Gastrocnemius medialis (tissue), 4 donors: Measurements from ENCODE around the gene SURF2. TPM values are rescaled to one million over a fixed set of nuclear protein-coding genes. Genes with fewer than 3 reads are reported as not detected.

Source experiments
- ATAC-seq, 2 donors: fragments of 150-250 bp; one replicate each; pipeline ENCODE4 v1.9.1; 2016
- DNase-seq, 2 donors: peaks; one replicate each; pipeline ENCODE4 v3.0.0-alpha.2; 2019
- H3K27ac ChIP-seq, 4 donors: fragments of 200-600 bp; sonication (generic); 1 replicate in 1 of 4; 2 replicates in 3 of 4; pipeline ENCODE4 v1.5.1; 2016 to 2018; ENCODE audit warnings: mild to moderate bottlenecking in 2 of 4, moderate library complexity in 1 of 4
- H3K27me3 ChIP-seq, 3 donors: fragments of 200-600 bp; sonication (generic) in 2 of 3; 1 replicate in 1 of 3; 2 replicates in 2 of 3; pipeline versions ENCODE4 v1.5.1 to v1.6.0; 2016 to 2019; ENCODE audit warnings: mild to moderate bottlenecking in 1 of 3, moderate library complexity in 1 of 3
- H3K36me3 ChIP-seq, 2 donors: fragments of 200-600 bp; sonication (generic) in 1 of 2; one replicate each; pipeline ENCODE4 v1.5.1; 2017 to 2018
- H3K4me1 ChIP-seq, 2 donors: fragments of 200-600 bp; sonication (generic) in 1 of 2; one replicate each; pipeline ENCODE4 v1.5.1; 2016 to 2017; ENCODE audit warnings: mild to moderate bottlenecking in 2 of 2
- H3K4me3 ChIP-seq, 4 donors: fragments of 200-600 bp; sonication (generic) in 3 of 4; 1 replicate in 1 of 4; 2 replicates in 3 of 4; pipeline ENCODE4 v1.5.1; 2016 to 2019; ENCODE audit warnings: mild to moderate bottlenecking in 2 of 4
- H3K9me3 ChIP-seq, 3 donors: fragments of 200-600 bp; sonication (generic) in 2 of 3; 1 replicate in 1 of 3; 2 replicates in 2 of 3; pipeline ENCODE4 v1.5.1; 2016 to 2019
- POLR2A ChIP-seq, 2 donors: fragments of 450-650 bp; IDR thresholded peaks; one replicate each; pipeline ENCODE4 v1.6.1; 2017; ENCODE audit warnings: antibody characterized with exemption in 2 of 2, mild to moderate bottlenecking in 2 of 2, moderate library complexity in 2 of 2
- in situ Hi-C, 4 donors: fragments of 200-750 bp; cut with MboI; loops; one replicate each; pipeline versions ENCODE4 v1.15.0 to v1.8.0; 2017; ENCODE audit warnings: low sequenced_read_pairs in 4 of 4
- intact Hi-C: fragments of 100-400 bp; cut with DNase I; formaldehyde crosslinking; loops from one replicate; pipeline ENCODE4 v1.15.1; 2023; ENCODE audit warnings: low total_unique reads
- total RNA-seq, 4 donors: library from RNA; depleted of rRNA; stranded (reverse); fragments of >200 nt; gene quantifications; one replicate each; pipeline versions ENCODE4 v1.1.0 to v1.2.3, GENCODE V29; 2016
- TF ChIP-seq, protein P1 (sequence below), 5 experiments: fragments of 450-650 bp in 3 of 5; fragments of 200-600 bp in 2 of 5; sonication (generic) in 2 of 5; IDR thresholded peaks in 4 of 5; conservative IDR thresholded peaks in 1 of 5; 1 replicate in 4 of 5; 2 replicates in 1 of 5; pipeline ENCODE4 v1.5.1; 2016 to 2019; ENCODE audit warnings: antibody characterized with exemption in 5 of 5, mild to moderate bottlenecking in 3 of 5, moderate library complexity in 3 of 5

Gene SURF2
- total RNA-seq, 4 donors from 2014 or later, result 14.3 to 26.4 (median 24.8) TPM

DNA sequence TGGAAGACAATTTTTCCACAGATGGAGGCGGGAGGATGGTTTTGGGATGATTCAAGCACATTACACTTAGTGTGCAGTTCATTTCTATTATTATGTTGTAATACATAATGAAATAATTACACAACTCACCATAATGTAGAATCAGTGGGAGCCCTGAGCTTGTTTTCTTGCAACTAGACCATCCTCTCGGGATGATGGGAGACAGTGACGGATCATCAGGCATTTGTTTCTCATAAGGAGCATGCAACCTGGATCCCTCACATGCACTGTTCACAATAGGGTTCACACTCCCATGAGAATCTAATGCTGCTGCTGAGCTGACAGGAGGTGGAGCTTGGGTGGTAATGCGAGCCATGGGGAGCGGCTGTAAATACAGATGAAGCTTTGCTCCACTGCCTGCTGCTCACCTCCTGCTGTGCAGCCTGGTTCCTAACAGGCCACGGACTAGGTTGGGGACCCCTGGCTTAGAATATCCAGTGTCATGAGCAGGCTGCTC lies 21.4 kb downstream of the SURF2 start:
- Histone ChIP-seq H3K36me3 (no peaks in the 10 kb centered on the region), H3K9me3 (no peaks in the 10 kb centered on the region), H3K27ac (no peak overlapping the region), H3K27me3 (no peaks in the 10 kb centered on the region), H3K4me1 (peaks cover 17 to 25% of the 10 kb centered on the region in 2 donors), H3K4me3 (no peak overlapping the region)
- TF ChIP-seq, protein P1, sequence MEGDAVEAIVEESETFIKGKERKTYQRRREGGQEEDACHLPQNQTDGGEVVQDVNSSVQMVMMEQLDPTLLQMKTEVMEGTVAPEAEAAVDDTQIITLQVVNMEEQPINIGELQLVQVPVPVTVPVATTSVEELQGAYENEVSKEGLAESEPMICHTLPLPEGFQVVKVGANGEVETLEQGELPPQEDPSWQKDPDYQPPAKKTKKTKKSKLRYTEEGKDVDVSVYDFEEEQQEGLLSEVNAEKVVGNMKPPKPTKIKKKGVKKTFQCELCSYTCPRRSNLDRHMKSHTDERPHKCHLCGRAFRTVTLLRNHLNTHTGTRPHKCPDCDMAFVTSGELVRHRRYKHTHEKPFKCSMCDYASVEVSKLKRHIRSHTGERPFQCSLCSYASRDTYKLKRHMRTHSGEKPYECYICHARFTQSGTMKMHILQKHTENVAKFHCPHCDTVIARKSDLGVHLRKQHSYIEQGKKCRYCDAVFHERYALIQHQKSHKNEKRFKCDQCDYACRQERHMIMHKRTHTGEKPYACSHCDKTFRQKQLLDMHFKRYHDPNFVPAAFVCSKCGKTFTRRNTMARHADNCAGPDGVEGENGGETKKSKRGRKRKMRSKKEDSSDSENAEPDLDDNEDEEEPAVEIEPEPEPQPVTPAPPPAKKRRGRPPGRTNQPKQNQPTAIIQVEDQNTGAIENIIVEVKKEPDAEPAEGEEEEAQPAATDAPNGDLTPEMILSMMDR (IDR thresholded peaks at IDR 0.05 in 4 of 5, conservative IDR thresholded peaks at IDR 0.05 in 1 of 5), result no peak
- TF ChIP-seq POLR2A (IDR thresholded peaks at IDR 0.05), result no peak
- in situ Hi-C loops, result no loop called here
- DNase-seq (no peak), ATAC-seq (no peak)
- intact Hi-C loops, result loop anchor here (1.0 to 10.0 kb wide), 4 partner anchors 21 to 647 kb away; partner anchors contain the start of genes BRD3OS, REXO4, SURF1 and SURF2

DNA sequence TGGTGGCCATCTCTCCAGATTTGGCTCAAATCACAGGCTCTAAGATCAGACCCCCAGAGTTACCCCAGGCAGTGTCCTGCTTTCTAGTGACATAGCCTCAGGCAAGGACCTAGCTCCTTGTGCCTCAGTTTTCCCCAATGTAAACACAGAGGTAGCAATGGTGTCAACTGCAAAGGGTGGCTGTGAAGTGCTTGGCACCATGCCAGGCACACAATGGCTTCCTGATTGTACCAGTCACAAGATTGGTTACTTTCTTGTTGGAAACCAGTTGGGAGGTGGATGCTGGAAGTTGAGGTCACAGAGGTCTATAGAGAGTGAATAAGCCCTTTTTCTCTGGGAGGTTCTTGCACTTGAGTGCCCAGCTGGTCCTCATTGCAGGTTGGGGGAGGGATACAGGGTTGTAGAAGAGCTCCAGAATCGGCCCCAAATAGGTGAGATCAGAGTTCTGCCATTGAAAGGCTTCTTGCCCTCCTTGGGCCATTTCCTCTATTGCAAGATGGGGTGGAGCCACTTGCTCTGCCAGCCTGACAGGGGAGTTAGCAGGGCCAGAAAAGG lies 22.1 kb downstream of the SURF2 start:
- in situ Hi-C loops, result no loop called here
- DNase-seq (no peak), ATAC-seq (no peak)
- TF ChIP-seq POLR2A (IDR thresholded peaks at IDR 0.05), result no peak
- TF ChIP-seq, protein P1 (IDR thresholded peaks at IDR 0.05 in 4 of 5, conservative IDR thresholded peaks at IDR 0.05 in 1 of 5), result no peak
- Histone ChIP-seq H3K36me3 (no peaks in the 10 kb centered on the region), H3K4me3 (no peak overlapping the region), H3K27me3 (no peaks in the 10 kb centered on the region), H3K9me3 (no peaks in the 10 kb centered on the region), H3K27ac (no peak overlapping the region), H3K4me1 (peaks cover 16 to 19% of the 10 kb centered on the region in 2 donors)
- intact Hi-C loops, result loop anchor here (5.0 to 10.0 kb wide), 2 partner anchors 39 to 646 kb away; partner anchors contain the start of genes BRD3OS and REXO4

DNA sequence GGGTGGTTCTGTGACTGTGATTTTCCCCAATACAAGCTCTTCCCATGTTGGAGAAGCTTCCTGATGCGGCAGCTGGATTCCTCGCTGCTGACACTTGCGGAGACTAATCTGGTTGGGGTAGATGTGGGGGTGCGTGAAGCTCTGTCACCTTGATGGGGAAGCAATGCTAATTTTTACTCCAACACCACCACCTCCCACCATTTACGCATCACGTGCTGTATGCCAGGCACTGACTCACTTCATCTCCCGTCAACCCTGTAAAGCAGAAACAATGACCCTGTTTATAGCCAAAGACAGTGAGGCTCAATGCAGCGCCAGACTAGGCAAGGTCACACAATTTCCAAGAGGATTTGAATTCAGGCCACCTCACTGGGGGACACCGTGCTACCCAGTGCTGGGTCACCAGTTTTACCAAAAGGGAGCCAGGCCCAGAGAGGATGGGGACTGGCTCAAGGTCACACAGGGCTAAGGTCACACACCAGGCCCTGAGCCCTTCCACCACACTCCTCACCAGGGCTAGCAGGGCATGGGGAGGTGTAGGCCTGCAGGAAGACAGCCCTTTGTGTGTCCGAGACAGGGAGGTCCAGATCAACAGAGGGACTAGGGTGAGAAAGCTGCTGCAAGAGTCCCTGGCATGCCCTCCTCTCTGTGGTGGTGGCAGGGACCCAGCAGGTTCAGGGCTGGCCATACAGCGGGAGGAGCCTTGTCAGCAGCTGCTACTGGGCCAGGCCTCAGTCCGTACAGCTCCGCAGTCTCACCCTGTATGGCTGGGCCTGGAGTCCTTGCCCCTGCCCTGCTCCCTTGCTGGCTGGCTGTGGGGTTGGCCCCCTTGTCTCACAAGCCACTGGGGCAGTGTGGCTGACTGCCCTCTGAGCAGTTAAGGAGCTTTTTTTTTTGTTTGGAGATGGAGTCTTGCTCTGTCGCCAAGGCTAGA lies 23.1 kb downstream of the SURF2 start:
- peaks cover 10 to 12% of the 10 kb centered on the region in 2 donors for H3K4me1 ChIP-seq
- H3K4me3 ChIP-seq, result no peak overlapping the region
- ATAC-seq, result no peak
- no peaks in the 10 kb centered on the region for H3K27me3 ChIP-seq
- TF ChIP-seq, protein P1 (IDR thresholded peaks at IDR 0.05 in 4 of 5, conservative IDR thresholded peaks at IDR 0.05 in 1 of 5), result no peak
- TF ChIP-seq POLR2A (IDR thresholded peaks at IDR 0.05), result no peak
- in situ Hi-C loops (no loop called here), intact Hi-C loops (loop anchor here (5.0 to 10.0 kb wide), 2 partner anchors 38 to 645 kb away; partner anchors contain the start of genes BRD3OS and REXO4)
- H3K36me3 ChIP-seq, result no peaks in the 10 kb centered on the region
- no peak for DNase-seq
- no peaks in the 10 kb centered on the region for H3K9me3 ChIP-seq
- H3K27ac ChIP-seq, result no peak overlapping the region

DNA sequence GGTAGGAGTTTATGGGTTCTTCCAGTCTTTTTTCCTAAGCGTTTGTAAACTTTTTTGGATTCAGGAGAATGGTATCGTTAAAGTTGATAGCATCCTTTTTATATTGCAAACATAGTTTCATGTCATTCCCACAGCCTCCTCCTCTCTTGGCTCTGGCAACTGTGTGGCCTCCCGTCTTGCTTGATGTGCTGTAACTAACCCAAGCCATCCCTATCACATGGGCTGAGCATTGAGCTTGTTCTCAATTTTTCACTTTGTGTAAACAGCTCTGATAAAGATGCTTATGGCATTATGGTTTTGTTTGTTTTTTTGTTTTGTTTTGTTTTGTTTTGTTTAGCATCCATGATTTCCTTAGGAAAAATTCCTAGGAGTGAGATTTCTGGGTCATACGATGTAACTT lies 24.4 kb downstream of the SURF2 start:
- no peak for DNase-seq
- no peaks in the 10 kb centered on the region for H3K9me3 ChIP-seq
- H3K27me3 ChIP-seq, result no peaks in the 10 kb centered on the region
- in situ Hi-C loops, result no loop called here
- TF ChIP-seq, protein P1 (IDR thresholded peaks at IDR 0.05 in 4 of 5, conservative IDR thresholded peaks at IDR 0.05 in 1 of 5), result no peak
- TF ChIP-seq POLR2A (IDR thresholded peaks at IDR 0.05), result no peak
- H3K36me3 ChIP-seq, result no peaks in the 10 kb centered on the region
- peaks cover 5% of the 10 kb centered on the region in 2 donors for H3K4me1 ChIP-seq
- H3K4me3 ChIP-seq, result no peak overlapping the region
- no peak for ATAC-seq
- no peak overlapping the region for H3K27ac ChIP-seq
- intact Hi-C loops, result no loop called here
